NK-92 treated with Interleukin-12 subunit alpha and Interleukin-12 subunit beta, amount 100 ng/mL, for 24 hours (cell line): ENCODE measurements around the gene ARSJ.
"Not testable (repeated sequence)": the region's sequence is repeated elsewhere in the genome, so short reads cannot be mapped to it uniquely, and the experiment has no call there.

Source experiments
- DNase-seq: peaks from one replicate; lab custom pipeline; 2025; lab: John Stamatoyannopoulos, UW

ARSJ gene

GRCh38 chr4:113957956-113958355, 21.5 kb downstream of the ARSJ start:
- no peak for DNase-seq

DNA sequence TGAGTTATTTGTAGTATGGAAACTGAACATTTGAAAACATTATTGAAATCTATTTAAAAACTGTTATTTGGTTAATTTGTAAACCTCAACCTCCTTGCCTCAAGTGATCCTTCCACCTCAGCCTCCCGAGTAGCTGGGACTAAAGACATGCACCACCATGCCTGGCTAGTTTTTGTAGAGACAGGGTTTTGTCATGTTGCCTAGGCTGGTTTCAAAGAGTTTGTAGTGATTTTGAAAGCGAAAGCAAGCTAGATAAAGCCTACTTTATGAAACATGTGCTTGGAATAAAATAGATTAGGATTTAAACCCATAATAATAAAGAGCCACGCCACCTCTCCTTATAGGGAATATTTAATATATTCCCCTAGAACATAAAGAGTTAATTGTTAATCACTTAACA, 23.5 kb downstream of the ARSJ start:
- DNase-seq = no peak

GRCh38 chr4:113955411-113955810, 24.0 kb downstream of the ARSJ start:
- DNase-seq = no peak

DNA sequence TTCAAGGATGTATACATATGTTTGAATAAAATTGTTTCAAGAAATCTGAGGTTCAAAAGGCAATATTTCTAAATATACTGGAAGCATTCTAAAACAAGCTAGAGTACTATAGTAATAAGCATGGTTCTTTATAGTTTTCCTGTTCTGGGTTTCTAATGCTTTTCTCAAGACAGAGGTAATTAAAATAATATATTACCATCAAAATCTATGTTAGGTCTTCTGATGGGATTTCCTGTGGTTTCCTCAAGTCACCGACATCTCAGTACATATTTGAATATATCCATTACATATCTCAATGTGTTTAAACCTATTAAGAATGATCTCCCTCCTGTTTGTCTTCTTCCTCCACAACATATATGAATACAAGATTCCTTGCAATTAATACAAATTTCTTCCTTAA, 25.6 kb downstream of the ARSJ start:
- DNase-seq = no peak

- DNase-seq = no peak
Measured at GRCh38 chr4:113952452-113953029, 26.9 kb downstream of the ARSJ start.

- no peak for DNase-seq
Measured at GRCh38 chr4:113951263-113951662, 28.2 kb downstream of the ARSJ start.

GRCh38 chr4:113950207-113950606, 29.2 kb downstream of the ARSJ start:
- no peak for DNase-seq

DNA sequence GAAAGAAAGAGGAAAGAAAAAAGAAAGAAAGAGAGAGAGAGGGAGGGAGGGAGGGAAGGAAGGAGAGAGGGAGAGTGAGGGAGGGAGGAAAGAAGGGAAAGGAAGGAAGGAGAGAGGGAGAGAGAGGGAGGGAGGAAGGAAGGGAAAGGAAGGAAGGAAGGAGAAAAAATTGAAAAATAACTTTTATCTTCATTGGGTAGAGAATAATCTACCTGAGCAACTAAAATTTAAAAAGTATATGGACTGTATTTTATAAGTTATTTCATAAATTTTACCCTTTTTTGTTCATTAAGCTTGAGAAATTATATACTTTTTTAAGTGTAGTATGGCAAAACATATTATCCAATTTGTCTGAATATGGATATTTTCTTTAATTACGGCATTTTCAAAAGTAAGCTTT, 32.0 kb downstream of the ARSJ start:
- no peak for DNase-seq

DNA sequence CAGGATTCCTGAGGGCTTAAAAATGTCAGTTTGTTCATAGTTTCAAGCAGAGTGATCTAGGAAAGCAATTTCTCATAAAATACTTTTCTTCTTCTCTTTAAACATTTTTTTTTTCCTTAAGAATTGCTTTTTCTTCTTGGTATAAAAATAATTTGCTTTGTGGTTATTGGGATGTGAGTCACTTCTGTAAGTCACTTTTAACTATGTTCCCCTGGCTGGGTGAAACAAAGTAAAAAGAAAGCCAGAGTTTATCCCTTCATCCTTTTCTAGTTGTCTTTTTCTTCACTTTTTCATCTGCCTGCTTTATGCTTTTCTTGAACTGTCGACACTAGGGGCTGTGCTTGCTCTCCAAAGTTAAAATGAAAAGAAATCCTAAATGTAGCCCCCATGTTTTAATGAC, 33.5 kb downstream of the ARSJ start:
- DNase-seq = no peak

GRCh38 chr4:113943863-113944262, 35.6 kb downstream of the ARSJ start:
- DNase-seq = no peak

- no peak for DNase-seq
Measured at GRCh38 chr4:113943085-113943484, 36.4 kb downstream of the ARSJ start.

GRCh38 chr4:113941836-113942235, 37.6 kb downstream of the ARSJ start:
- no peak for DNase-seq

DNA sequence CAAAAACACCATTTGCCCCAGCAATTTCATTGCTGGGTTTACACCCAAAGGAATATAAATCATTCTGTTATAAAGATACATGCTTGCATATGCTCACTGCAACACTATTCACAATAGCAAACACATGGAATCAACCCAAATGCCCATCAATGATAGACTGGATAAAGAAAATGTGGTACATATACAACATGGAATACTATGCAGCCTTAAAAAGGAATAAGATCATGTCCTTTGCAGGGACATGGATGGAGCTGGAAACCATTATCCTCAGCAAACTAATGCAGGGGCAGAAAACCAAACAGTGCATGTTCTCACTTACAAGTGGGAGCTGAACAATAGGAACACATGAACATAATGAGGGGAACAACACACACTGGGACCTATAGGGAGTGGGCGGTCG, 39.3 kb downstream of the ARSJ start:
- not testable (repeated sequence) for DNase-seq

DNA sequence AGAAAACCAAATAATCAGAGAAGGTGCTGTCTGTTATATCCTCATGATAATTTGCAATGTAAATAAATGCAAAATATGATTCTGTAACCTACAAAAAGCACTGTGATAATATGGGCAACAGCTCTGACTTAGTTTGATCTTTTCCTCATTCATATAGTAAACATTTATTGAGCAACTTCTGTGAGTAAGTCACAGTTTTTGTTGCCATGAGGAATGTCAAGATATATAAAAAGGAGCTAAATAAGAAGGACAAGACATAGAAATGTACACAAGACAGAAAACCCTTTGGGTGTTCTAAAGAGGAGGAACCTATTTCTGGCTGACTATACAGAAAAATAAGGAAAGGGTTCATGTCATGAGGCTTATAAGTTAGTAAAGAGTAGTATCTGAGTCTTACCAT, 44.3 kb downstream of the ARSJ start:
- no peak for DNase-seq

- not testable (repeated sequence) for DNase-seq
Measured at GRCh38 chr4:113924706-113925105, 54.7 kb downstream of the ARSJ start.

- no peak for DNase-seq
Measured at GRCh38 chr4:113921089-113921794, 58.2 kb downstream of the ARSJ start.

DNA sequence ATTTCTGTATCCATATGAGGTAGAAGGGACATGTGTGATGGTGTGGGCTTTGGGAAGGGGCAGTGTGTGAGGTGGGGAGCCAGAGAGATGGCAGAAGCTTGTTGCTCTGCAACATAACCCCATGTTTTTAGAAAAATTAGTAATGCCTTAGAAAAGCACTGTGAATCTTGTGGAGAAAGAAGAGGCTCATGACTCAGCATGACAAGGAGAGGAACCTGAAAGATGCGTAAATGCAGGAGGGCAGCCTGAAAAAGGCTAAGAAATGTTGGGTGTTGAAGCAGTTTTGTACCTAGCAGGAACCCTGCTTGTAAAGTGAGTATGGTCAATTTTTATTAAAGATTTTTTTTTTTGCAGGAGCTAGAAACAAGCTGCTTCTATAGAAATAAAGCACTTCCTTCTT, 59.8 kb downstream of the ARSJ start:
- DNase-seq = no peak

GRCh38 chr4:113919145-113919544, 60.3 kb downstream of the ARSJ start:
- DNase-seq = no peak

DNA sequence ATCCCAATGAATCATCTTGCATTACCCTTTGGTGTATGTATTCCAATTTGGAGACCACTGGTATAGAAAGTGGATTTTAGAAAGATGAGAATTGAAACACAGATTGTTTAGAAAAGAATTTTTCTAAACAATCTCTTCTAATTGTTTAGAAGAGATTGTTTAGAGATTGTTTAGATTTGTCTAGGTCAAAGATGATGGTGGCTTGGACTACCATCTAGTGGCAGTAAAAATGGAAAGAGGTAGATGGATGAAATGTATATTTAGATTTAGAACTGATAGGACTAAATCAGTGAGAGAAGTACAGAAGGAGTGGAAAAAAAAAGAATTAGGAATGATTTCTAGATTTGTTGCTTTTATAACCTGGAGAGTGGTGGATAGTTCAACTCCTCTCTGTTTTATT, 70.6 kb downstream of the ARSJ start:
- no peak for DNase-seq

GRCh38 chr4:113907559-113907958, 71.9 kb downstream of the ARSJ start:
- no peak for DNase-seq

- DNase-seq = no peak
Measured at GRCh38 chr4:113905301-113905700, 74.1 kb downstream of the ARSJ start.

- DNase-seq = no peak
Measured at GRCh38 chr4:113904877-113905276, 74.6 kb downstream of the ARSJ start.

DNA sequence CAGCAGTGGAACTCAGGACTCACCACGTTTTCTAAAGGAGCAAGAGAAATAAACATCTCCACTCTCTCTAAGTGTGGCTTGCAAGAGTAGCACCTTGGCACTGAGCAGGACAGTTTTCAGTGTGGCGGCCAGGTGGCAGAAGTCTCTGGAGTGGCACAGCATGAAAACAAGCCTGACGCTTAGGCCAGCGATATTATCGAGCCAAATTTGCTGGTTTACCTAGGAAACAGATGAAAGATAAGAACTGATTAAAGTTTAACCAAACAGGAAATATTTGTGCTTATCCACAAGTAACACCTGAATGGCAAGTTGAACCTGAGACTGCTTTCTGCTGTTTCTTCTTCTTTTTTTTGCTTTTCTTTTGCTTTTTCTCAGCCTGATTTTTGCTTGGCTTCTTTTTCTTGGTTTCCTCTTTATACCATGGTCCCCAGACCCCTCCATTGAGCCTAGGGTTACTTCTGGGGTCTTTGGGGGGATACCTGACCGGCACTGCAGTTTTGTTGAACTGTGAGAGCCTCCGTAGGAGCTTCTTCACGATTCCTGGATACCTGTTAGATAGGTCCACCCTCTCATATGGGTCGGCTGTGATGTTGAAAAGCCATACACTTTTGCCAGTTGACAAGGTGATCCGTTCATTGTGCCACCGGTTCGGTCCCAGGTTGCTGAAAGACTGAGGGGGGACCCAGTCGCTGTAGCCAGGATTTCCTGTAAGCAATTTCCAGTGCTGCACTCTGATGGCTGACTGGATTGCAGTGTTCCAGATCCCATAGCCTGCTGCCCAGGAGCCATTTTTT, 77.3 kb downstream of the ARSJ start:
- no peak for DNase-seq
